HG02970 (cell line): ENCODE measurements around the gene PHIP.

ENCODE experiments used
- ATAC-seq: cut with Tn5 transposase; IDR thresholded peaks from one replicate; pipeline ENCODE4 v1.9.1; 2021; ENCODE audit warnings: mild to moderate bottlenecking, moderate library complexity, moderate number of reproducible peaks; ENCODE audit not compliant: unreplicated experiment, low FRiP score

Gene PHIP

GRCh38 chr6:79071547-79071946 lies 6.5 kb downstream of the PHIP start:
- ATAC-seq = no peak

GRCh38 chr6:79070206-79070825 lies 7.7 kb downstream of the PHIP start:
- ATAC-seq = no peak

DNA sequence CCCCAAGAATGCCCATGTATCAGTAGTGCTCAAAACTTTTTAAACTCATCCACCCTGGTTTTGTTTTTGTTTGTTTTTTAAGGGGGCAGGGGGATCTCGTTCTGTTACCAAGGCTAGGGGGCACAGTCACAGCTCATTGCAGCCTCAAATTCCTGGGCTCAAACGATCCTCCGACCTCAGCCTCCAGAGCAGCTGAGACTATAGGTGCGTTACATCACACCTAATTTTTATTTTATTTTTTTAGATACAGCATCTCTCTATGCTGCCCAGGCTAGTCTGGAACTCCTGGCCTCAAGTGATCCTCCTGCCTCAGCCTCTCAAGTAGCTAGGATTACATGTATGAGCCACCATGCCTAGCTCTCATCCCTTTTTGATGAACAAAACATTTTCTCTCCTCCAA lies 11.2 kb downstream of the PHIP start:
- no peak for ATAC-seq

GRCh38 chr6:79066330-79066729 lies 11.7 kb downstream of the PHIP start:
- ATAC-seq = no peak

DNA sequence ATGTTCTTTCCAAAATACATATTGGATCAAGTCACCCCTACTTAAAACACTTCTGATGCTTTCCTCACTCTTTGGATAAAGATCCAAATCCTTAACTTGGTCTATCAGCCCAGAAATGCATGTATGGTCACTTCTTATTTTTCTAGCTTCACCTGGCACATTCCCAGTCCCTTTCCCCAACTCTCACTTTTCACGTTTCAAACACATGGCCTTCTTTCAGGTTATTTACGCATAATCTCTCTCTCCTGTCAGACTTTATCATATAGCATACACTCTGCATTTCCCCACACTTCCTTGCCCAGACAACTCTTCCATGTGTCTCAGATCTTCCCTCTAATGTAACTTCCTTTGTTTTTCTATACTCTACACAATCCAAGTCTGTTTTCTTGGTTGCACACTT lies 12.8 kb downstream of the PHIP start:
- ATAC-seq = no peak

DNA sequence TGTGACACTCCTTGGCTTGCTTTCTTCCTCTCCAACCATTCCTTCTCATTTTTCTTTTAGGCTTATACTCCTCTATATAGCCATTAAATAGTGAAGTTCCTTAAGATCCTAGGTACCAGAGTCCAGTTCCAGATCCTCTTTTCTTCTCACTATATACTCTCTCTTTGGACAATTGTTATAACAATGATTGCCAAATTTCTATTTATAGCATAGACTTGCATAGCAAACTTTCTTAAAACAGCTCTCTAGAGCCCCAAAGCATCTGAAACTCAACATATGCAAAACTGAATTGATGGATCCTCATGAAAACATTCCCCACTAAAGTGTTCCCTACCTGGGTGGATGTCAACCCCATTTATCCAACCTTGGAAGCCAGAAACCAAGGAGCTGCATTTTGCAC lies 13.4 kb downstream of the PHIP start:
- ATAC-seq = no peak

GRCh38 chr6:79062708-79063107 lies 15.3 kb downstream of the PHIP start:
- ATAC-seq = no peak

DNA sequence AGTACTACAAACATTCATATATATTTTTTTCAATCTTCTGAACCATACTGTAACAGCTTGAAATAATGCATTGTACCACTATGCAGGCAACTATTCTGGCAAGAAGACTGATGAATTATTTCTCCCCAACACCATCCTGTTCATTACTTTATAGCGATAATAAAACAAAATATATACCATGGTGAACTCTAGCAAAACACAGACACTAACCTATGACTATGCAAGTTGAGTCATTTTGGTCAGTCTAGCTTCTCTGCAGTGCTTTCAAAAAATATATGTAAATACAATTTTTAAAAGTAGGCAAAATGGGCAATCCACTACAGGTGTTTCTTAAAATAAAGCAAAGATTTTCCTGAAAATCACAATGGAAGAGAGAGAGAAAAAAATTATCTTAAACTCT lies 20.3 kb downstream of the PHIP start:
- no peak for ATAC-seq

GRCh38 chr6:79056226-79056625 lies 21.8 kb downstream of the PHIP start:
- ATAC-seq = no peak

- ATAC-seq = no peak
Observed at GRCh38 chr6:79048611-79049010, 29.4 kb downstream of the PHIP start.

DNA sequence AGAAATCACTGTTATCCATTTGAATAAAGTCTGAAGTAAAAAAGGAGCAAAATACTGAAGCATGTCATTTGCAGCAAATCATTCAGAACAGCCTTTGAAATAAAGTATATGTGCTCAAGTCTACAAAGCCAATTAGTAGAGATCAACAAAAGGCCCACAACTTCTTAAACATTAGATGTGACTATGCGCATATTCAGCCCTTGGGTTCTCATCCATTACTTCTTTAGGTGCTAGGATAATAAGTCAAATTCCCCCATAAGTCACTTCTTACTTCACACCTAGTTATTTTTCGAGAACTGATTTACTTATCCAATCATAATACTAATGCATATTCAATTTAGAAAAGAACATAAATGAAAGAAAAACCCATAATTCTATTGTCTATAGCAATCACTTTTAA lies 31.0 kb downstream of the PHIP start:
- no peak for ATAC-seq

- no peak for ATAC-seq
Observed at GRCh38 chr6:79045966-79046365, 32.1 kb downstream of the PHIP start.

- ATAC-seq = no peak
Observed at GRCh38 chr6:79042799-79043126, 35.3 kb downstream of the PHIP start.

DNA sequence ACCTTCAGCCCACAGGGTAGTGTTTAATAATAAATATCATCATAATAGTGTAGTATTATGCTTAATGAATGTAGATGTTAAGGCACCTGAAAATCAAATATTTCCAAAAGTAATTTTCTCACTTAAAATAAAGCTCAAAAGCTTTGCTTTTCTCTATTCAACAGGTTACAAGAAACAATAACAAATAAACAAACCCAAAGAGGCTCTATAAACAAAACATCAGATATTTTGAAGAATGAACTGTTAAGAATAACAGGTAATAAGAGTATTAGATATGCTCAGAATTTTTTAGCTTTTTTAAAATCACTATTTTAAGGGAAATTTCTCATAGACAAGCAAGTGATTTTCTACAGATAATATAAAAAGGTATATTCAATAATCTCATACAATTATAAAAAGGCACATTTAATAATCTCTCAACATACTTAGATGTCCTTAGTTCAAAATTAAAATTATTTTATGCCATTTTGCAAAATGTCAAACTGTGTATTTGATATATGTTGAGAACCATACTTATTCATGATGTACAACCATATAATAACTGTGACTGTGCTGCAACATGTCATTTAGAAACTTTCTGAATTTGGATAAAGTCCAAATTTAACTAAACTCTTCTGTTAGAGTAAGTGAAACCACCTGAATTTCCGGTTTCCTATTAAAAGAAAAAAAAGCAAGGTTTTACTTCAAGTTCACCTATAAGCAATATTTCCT lies 35.8 kb downstream of the PHIP start:
- peak; percentile 56 for ATAC-seq

DNA sequence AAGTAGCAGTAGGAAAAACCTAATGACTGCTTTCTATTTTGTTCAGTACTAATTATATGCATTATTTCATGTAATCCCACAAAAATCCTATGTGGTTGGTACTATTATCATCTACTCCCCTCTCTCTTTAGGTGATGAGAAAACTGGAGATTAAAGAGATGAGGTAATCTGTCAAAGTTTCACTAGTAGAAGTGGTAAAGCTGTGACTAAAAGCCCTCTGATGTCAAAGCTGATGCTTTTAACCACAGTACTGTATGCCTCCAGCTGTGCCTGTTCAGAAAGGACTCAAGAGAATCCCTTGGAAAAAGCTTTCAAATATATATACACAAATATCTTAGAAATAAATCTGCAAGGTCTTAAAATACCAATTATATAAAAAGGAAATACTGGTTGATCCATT lies 38.0 kb downstream of the PHIP start:
- ATAC-seq = peak; percentile 56

GRCh38 chr6:79038061-79038460 lies 40.0 kb downstream of the PHIP start:
- ATAC-seq = no peak

GRCh38 chr6:79034865-79035264 lies 43.2 kb downstream of the PHIP start:
- no peak for ATAC-seq

DNA sequence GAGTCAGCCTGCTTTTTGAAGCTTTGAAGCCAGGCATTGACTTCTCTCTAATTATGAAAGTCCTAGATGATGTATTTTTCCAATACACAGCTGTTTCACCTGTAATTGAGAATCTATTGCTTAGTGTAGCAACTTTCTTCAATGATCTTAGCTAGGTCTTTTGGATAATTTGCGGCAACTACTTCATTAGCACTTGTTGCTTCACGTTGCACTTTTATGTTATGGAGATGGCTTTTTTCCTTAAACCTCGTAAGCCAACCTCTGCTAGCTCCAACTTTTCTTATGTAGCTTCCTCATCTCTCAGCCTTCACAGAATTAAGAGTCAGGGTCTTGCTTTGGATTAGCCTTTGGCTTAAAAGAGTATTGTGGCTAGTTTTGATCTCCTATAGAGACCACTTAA lies 44.8 kb downstream of the PHIP start:
- ATAC-seq = no peak

DNA sequence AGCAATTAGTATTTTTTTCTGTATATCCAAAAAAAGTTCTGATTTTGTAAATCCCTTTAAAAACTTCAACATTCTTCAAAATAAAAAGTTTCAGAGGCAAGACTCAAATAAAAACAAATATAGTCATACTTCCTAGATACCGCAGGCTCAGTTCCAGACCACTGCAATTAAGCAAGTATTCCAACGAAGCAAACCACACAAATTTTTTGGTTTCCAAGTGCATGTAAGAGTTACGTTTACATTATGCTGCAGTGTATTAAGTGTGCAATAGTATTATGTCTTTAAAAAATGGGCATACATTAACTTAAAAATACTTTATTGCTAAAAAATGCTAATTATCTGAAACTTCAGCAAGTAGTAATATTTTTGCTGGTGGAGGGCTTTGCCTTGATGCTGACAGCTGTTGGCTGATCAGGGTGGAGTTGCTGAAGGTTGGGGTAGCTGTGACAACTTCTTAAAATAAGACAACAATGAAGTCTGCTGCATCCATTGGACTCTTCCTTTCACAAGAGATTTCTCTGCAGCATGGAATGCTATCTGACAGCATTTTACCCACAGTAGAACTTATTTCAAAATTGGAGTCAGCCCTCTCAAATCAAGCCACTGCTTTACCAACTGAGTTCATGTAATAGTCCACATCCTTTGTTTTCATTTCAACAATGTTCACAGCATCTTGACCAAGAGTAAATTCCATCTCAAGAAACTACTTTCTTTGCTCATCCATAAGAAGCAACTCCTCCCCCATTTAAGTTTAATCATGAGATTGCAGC lies 46.0 kb downstream of the PHIP start:
- no peak for ATAC-seq

- no peak for ATAC-seq
Observed at GRCh38 chr6:79030511-79030910, 47.5 kb downstream of the PHIP start.

DNA sequence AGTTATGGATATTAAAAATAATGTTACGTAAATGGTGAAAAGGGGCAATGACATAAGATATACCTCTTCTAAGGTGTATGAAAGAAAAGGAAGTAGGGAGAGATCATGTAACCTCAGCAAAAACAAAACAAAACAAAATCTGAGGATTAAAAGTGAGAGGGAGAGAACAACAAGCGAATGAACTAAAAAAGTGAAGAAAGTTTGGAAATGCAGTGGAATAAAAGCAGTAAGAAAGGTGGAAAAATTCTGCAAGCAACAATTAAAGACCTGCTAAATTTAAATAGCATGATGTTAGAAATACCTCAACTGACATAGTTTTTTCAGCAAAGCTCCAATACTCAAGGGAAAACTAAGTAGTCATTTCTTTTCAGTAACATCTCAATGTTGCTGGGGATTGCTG lies 48.0 kb downstream of the PHIP start:
- ATAC-seq = no peak
